Posterior vena cava (tissue), 2 donors: ENCODE results near the gene CAMK1D. TPM values are rescaled to one million over a fixed set of nuclear protein-coding genes. Genes with fewer than 3 reads are reported as not detected.
"Not testable (repeated sequence)": the region's sequence is repeated elsewhere in the genome, so short reads cannot be mapped to it uniquely, and the experiment has no call there.

Experiments
- DNase-seq: peaks from one replicate; pipeline ENCODE4 v3.0.0-alpha.2; 2020; ENCODE audit warnings: low spot score
- intact Hi-C, 2 donors: fragments of 100-400 bp; cut with DNase I; formaldehyde crosslinking; loops; one replicate each; pipeline versions ENCODE4 v1.14.1 to v1.14.2; 2022 to 2023
- total RNA-seq, 2 donors: library from RNA; stranded (reverse); fragmentation: NEBNext Ultra II Directional; extraction: Animal tissue kit (Norgen Biotek cat#: 25700); gene quantifications; one replicate each; pipeline ENCODE4 v1.2.1, GENCODE V29; 2021
- donor health status: DM: yes; HTN: yes; CAD: no.
- donor health status: DM: yes; HTN: yes; CAD: no.

The CAMK1D gene
- total RNA-seq, 2 donors from 2014 or later, result 12.2 to 17.8 TPM

DNA sequence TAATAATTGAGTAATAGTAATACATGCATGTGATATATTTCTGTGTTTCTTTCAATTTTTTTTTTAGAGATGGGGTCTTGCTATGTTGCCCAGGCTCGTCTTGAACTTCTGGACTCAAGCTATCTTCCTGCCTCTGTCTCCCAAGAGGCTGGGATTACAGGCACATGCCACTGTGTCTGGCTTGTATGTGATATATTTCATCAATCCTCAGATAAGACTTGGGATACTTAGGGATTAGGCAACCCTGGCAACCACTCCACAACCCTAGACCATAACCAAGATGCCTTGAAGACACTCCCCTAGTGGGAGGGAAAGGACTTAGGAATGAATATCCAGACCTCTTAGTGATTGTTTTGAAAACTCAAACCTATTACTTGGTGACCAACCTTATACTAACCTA, 497.4 kb downstream of the CAMK1D start:
- DNase-seq, result no peak
- intact Hi-C loops, result loop anchor here in 1 of 2 donors (5.0 kb wide), 1 partner anchor 46 kb away; no protein-coding TSS in a partner anchor

DNA sequence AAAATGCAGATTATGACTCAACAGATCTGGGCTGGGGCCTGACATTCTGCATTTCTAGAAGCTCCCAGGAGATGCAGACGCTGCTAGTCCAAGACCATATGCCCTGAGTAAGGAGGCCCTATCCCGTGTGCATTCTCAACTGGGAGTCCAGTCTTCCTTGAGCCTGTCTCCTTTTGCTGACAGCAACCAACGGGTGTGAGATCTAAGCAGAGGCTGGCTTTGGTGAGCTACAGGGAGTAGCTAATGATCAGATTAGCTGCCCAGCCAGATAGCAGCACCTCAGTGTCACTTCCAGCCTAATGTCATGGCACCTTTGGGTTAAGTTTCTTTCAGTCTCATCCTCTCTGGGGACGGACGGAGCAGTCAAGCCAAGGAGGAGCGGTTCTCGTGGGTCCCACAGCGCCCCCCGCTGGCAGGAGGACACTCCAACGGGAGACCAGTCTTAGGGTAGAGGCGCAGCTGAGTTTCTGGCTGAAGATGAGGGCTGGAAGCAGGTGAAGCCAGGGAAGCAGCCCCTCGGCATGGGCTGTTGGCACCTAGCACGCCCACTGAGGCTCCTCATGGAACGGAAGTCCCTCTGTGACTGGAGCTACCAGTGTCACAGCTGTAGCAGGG, 498.1 kb downstream of the CAMK1D start:
- DNase-seq, result no peak
- intact Hi-C loops, result loop anchor here in 1 of 2 donors (5.0 kb wide), 1 partner anchor 45 kb away; no protein-coding TSS in a partner anchor

DNA sequence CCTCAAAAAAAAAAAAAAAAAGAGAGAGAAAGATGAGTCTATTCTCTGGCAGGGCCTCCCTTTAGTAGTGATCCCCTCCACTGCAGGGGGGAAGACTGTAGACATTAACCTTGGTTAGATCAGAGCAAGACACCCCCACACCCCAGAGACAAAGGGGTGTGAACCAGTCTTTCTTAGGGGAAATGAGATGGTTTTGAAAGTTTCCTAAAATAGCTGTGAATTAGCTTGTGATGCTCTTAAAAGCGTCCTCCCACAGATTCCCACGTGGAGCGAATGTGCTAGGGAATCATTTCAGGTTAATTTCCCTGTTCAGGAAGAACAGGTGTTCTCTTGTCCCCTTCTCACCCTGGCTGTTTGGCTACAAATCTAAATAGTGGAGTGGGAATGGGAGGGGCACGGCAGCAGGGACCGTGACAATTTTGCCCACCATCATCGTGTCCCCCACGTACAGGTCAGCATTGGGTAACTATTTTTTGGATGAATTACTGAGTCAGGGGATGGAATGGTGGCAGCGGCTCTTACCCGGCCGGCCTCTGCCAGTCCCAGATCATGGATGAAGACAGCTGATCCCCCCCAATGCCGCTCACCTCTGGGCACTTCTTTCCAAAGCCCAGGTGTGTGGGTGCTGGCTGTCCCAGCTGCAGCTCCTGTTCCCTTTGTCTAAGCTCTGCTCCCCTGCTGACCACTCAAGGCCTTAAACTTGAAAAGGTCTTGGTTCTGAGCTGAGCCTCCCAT, 499.3 kb downstream of the CAMK1D start:
- no peak for DNase-seq
- intact Hi-C loops, result loop anchor here in 1 of 2 donors (5.0 kb wide), 1 partner anchor 44 kb away; no protein-coding TSS in a partner anchor

DNA sequence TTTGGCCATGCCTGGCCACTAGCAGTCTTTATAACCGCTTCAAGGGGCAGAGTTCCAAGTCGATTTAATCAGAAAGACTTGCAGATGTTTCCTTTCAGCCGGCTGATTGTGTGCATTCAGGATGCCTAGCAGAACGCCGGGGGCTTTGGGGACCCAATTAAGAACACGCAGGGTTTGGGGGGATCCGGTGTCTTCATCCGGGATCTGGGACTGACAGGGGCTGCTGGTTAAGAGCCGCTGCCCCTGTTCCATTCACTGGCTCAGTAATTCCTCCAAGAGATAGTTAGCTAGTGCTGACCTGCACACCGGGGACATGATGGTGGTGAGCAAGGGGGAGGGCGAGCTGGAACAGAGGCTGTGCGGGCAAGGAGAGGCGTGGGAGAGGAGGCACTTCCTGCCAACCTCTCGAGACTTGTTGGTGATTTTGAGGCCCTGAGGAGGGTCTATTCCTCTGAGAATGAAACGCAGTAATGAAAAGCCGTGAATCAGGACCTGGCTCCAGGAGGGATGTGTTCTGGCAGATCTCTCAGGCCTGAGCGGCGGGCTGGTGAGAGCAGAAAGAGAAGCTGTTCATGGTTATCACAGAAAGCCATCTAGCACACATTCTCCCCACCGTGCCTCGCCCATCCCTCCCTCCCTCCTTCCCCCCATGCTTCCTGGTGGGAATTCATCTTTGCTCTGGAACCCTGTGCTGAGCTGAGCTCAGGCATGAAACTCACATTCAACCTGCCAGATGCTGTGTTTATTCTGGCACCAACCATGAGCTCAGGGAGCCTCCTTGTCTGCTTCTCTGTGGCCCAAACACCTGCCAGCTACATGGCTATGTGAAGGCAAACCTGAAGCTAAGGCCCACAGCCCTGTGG, 500.2 kb downstream of the CAMK1D start:
- intact Hi-C loops, result loop anchor here in 1 of 2 donors (5.0 kb wide), 1 partner anchor 43 kb away; no protein-coding TSS in a partner anchor

DNA sequence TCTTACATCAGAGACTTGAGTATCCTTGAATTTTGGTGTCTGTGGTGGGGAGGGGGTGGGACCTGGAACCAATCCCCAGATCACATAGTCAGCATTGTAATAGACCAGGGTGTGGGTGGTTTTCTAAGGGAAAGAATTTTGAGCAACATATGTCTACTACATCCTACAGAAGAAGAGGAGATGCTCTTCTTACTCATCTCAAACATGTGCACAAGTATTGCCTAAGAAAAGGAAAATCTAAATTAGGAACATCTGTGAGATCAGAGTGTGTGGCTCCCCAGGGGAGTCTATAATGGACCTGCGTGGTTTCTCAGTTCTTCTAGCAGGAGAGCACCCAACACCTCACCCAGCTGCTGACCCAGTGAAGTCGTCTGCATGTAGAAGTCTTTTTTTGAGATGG, 503.3 kb downstream of the CAMK1D start:
- intact Hi-C loops, result no loop called here
- no peak for DNase-seq

More for the DNA sequence above, 500.2 kb downstream of the CAMK1D start:
- no peak for DNase-seq

DNA sequence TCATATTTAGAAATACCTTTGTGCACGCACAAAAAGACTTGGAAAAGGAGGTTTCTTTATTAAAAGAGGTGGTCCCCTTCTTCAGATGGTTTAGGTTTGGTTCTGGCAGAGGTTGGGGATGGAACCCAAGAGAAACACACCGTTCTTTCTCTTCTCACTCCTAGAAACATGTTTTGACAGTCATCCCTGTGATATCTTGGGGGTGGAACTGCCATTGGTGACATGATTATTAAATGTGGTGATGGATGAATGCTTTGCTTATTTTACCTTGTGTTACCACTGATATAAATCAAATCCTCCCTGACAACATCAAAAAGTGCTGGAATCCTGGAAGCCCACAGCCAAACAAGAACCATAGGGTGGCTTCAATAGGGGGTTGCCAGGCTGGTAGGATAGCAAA, 505.6 kb downstream of the CAMK1D start:
- DNase-seq, result no peak
- intact Hi-C loops, result no loop called here

DNA sequence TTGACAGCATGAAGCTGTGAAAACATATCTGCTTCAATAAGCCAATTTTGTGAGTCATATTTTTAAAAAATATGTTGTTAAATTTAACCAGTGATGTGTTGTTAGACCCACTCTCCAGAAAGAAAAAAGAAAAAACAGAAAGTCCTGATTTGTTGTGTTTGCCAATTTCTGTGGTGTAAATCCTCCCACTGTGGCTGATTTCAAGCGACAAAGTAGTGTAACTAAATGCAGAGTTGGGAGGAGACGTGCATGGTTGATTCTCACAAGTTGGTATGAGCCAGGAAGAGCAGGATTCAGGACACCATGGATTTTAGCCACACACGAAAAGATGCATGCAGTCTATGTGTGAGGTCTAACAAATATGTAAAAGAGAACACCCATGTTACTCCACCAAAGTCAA, 513.1 kb downstream of the CAMK1D start:
- intact Hi-C loops, result loop anchor here in 1 of 2 donors (10.0 kb wide), 2 partner anchors 422 to 1062 kb away; no protein-coding TSS in a partner anchor
- DNase-seq, result no peak

DNA sequence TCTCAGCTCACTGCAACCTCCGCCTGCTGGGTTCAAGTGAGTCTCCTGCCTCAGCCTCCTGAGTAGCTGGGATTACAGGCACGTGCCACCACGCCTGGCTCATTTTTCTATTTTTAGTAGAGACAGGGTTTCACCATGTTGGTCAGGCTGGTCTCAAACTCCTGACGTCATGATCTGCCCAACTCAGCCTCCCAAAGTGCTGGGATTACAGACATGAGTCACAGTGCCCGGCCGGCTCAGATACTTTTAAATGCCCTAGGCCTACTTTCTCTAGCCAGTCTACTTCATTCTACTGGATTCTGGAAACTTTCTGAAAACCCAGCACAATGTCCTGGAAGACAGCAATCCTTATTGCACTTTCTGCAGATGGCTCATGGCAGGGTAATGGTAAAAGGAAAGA, 516.2 kb downstream of the CAMK1D start:
- not testable (repeated sequence) for DNase-seq
- intact Hi-C loops, result loop anchor here in 1 of 2 donors (10.0 kb wide), 2 partner anchors 419 to 1059 kb away; no protein-coding TSS in a partner anchor

DNA sequence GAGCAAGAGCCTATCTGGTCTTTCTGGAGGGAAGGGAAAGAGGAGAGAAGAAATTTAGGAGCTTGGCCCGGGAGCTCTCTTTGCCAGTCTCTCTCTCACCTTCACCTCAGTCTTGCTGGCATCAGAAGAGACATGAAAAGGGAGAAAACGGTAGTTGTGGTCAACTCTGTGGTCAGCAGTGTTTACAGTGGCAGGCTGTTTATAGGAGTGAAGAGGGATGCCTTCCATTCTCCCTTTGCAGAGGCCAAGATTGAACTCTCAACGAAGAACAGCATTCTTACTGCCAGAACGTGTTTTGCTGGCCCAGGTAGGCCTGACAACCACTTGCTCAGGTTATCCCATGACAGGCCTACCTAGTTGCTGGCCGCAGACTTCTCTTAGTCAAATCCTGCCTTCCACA, 518.9 kb downstream of the CAMK1D start:
- intact Hi-C loops, result loop anchor here in 1 of 2 donors (10.0 kb wide), 2 partner anchors 417 to 1057 kb away; no protein-coding TSS in a partner anchor
- no peak for DNase-seq

DNA sequence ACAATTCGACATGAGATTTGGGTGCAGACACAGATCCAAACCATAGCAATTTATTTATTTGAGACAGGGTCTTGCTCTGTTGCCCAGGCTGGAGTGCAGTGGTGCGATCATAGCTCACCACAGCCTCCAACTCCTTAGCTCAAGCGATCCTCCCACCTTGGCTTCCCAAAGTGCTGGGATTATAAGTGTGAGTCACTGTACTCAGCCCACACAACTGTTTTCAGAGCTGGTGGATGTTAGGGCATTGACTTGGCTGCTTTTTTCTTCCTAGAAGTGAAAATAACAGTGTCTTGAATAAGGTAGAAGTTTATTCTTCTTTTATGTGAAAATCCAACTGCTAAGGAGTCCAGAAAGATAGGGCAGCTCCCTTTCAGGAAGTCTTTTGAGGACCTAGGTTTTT, 520.1 kb downstream of the CAMK1D start:
- intact Hi-C loops, result loop anchor here in 1 of 2 donors (10.0 kb wide), 2 partner anchors 415 to 1055 kb away; no protein-coding TSS in a partner anchor
- no peak for DNase-seq

DNA sequence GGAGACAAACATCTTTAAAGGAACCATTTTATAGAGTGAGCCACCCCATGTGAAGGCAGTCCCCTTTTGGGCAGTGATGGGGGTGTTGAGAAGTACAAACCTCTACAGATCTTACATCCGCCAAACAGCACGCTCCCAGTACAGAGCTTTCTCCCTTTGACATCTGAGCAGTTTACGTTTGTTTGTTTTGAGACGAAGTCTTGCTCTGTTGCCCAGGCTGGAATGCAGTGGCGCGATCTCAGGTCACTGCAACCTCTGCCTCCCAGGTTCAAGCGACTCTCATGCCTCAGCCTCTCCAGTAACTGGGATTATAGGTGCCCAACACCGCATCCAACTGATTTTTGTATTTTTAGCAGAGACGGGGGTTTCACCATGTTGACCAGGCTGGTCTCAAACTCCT, 523.2 kb downstream of the CAMK1D start:
- intact Hi-C loops, result no loop called here
- no peak for DNase-seq

DNA sequence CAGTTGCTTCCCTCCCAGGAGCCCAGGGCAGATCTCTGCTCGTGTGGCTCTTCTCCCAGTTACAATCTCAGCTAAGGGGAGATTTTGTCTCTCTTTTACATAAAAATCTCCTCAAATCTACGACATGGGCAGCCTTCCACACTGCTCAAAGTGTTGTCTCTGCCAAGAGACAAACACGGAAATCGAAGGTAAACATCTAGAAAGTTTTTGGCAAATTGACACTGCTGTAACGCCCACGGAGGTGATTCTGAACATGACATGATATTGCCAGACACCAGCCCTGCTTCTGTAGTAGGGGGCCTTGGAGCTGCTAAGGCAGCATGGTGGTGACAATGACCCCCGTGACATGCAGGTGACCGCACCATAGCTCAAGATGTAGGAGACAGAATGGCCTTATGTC, 523.8 kb downstream of the CAMK1D start:
- intact Hi-C loops, result no loop called here
- DNase-seq, result no peak

DNA sequence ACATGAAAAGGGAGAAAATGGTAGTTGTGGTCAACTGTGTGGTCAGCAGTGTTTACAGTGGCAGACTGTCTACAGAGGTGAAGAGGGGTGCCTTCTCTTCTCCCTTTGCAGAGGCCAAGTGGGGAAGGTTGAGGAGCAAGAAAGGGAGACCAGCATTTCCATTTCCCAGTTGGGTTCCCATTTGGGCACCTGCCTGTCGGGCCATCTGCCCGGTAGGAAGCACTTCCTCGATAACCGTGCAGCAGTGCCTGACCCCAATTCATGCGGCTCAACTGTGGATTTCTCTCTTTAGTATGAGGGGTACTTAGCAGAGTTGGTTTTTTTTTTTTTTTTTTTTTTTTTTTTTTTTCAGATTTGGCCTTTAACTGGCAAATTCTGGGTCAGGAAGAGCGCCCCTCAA, 525.2 kb downstream of the CAMK1D start:
- intact Hi-C loops, result no loop called here

DNA sequence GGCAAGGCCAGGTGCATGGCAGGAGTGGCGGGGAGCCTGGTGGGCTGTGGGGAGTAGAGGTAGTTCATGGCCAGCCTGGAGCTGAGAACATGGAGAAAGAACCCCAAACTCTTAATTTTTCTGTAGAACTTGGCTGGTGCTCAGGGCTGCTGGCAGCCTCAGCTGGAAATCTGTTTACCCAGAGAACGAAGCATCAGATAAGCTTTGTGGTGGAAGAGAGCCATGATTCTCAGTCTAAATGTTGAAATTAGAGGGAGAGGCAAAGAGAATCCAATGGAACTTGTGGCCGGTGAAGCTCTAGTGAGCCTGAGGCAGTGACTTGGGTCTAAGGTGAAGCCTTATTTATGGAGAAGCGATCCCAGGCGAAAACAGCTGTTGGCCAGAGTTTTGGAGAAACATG, 525.8 kb downstream of the CAMK1D start:
- intact Hi-C loops, result no loop called here
- no peak for DNase-seq

More for the DNA sequence above, 525.2 kb downstream of the CAMK1D start:
- no peak for DNase-seq

DNA sequence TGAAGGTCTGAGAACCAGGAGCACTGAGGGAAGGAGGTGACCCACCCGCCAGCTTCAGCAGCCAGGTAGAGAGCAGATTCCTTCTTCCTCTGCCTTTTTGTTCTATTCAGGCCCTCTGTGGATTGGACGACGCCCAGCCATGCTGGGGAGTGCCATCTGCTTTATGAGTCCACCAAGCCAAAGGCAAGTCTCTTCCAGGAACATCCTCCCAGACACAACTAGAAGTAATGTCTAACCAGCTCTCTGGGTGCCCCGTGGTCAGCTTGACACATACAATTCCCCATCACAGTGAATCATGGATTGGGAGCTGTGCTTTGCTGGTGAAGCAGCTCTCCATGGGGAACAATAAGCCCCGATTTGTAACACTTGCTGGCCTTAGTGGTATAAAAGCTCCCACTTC, 526.9 kb downstream of the CAMK1D start:
- intact Hi-C loops, result no loop called here
- DNase-seq, result no peak

DNA sequence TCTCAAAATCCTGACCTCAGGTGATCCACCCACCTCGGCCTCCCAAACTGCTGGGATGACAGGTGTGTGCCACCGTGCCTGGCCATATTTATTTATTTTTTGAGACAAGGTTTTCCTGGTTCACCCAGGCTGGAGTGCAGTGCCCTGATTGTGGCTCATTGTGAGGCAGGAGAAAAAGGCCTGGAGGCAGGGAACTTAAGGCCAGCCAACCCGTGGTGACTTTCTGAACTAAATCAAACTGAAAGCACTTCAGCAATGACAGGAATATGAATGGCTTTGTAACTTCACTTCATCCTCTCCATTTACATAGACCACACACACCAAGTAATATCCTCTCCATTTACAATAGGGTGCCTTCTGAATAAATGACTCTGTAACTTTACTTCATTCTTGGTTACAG, 527.8 kb downstream of the CAMK1D start:
- intact Hi-C loops, result no loop called here
- no peak for DNase-seq

DNA sequence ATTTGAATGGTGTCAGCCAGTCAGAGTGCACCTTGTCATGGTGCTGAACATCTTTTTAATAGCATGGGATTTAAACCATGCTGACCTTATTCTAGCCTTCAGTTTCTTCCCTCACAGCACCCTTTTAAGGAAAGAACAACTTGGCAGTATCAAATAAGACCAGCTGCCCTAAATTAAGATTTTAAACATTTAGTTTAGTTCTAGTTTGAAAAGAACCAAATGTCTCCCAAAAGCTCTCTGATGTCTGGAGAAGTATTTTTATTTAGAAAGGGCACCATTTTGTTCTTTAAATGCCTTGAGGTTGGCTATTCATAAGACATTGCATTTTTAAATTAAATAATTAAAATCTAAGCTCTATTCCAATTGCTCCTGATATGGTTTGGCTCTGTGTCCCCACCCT, 531.1 kb downstream of the CAMK1D start:
- intact Hi-C loops, result no loop called here
- DNase-seq, result no peak

DNA sequence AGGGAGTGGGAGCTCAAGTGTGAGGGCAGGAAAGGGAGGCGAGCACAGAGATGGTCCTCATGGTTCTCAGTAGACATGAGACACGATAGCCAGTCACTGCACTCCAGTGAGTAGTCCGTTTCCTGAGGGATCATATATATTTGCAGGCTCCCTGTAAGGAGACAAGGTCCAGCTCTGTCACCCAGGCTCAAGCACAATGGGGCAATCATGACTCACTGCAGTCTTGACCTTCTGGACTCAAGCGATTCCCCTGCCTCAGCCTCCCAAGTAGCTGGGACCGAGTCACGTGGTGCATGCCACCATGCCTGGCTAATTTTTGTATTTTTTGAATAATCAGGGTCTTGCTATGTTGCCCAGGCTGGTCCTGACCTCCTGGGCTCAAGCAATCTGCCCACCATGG, 535.5 kb downstream of the CAMK1D start:
- intact Hi-C loops, result no loop called here
- DNase-seq, result no peak
